T-helper 2 cell treated with Interferon-gamma antibody and Interleukin-4, amounts not matched to agents 100 ng/mL and 5 ng/mL, for 36 hours (primary cell): ENCODE data around the gene MLPH. TPM values are rescaled to one million over a fixed set of nuclear protein-coding genes. Genes with fewer than 3 reads are reported as not detected.
"Not testable (repeated sequence)": the region's sequence is repeated elsewhere in the genome, so short reads cannot be mapped to it uniquely, and the experiment has no call there.

Source experiments
- intact Hi-C: fragments of 100-400 bp; cut with micrococcal nuclease; formaldehyde crosslinking; loops from one replicate; pipeline ENCODE4 v1.15.1; 2023
- total RNA-seq: library from RNA; stranded (reverse); gene quantifications from 2 replicates; pipeline ENCODE4 v1.2.3, GENCODE V29; 2022

Gene MLPH
- total RNA-seq, 1 donor from 2014 or later: not detected

DNA sequence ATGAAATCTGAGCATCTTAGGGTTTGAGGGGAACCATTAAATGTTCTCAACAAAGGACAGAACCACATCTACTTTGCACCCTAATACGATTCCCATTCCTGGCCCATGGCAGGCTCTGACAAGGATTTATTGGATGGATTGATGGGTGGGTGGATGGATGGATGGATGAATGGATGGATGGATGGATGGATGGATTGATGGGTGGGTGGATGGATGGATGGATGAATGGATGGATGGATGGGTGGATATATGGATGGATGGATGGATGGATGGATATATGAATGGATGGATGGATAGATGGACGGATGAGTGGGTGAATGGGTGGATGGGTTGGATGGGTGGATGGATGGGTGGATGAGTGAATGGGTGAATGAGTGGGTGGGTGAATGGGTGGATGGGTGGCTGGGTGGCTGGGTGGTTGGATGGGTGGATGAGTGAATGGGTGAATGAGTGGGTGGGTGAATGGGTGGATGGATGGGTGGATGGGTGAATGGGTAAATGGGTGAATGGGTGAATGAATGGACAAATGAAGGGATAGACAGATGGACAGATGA, 29.6 kb upstream of the MLPH start:
- intact Hi-C loops: no loop called here

- intact Hi-C loops: no loop called here
Measured at GRCh38 chr2:237458519-237458918, 28.5 kb upstream of the MLPH start.

- intact Hi-C loops: no loop called here
Measured at GRCh38 chr2:237459226-237459625, 27.8 kb upstream of the MLPH start.

- intact Hi-C loops: no loop called here
Measured at GRCh38 chr2:237459741-237460174, 27.3 kb upstream of the MLPH start.

DNA sequence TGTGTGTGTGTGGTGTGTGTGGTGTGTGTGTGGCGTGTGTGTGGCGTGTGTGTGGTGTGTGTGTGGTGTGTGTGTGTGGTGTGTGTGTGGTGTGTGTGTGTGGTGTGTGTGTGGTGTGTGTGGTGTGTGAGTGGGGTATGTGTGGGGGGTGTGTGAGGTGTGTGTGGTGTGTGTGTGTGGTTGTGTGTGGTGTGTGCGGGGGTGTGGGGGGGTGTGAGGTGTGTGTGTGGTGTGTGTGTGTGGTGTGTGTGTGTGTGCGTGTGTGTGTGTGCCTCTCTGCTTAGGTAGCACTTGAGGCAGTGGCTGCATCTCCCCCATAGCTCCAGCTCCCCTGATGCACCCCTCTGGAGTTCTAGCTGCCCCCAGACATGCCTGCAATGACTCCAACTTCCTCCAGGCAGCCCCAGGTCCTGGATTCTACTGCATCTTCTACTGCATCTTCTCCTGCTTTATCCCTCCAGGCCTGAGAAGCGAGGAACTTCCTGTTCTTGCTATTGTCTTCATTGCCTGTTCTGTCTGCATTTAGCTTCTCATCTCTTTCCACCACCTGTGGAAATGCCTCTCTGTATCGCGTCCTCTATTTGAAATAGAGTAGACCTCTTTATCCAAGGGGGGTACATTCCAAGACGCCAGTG, 22.2 kb upstream of the MLPH start:
- intact Hi-C loops: no loop called here

DNA sequence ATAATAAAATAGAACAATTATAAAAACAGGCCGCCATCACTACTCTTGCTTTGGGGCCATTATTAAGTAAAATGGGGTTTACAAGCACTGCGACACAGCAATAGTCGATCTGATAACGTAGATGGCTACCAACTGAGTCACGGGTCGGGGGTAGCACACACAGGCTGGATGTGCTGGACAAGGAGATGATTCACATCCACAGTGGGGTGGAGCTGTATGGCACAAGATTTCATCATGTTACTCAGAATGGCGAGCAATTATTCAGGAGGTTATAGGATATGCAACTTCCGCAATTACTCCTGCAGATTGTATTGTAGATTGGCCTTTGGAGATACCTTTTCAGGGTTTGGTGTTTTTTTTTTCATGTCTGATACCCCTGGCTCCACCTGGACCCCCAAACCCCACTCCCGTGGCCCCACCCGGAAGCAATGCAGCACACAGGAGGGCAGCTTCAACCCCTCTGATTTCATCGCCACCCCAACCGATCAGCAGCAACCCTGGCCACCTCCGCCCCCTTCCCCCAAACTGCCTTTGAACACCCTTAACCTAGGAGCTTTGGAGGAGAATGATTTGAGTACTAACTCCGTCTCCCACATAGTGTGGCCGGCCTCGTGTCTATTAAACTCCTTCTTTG, 21.4 kb upstream of the MLPH start:
- intact Hi-C loops: no loop called here

- intact Hi-C loops: no loop called here
Measured at GRCh38 chr2:237466211-237466610, 20.8 kb upstream of the MLPH start.

DNA sequence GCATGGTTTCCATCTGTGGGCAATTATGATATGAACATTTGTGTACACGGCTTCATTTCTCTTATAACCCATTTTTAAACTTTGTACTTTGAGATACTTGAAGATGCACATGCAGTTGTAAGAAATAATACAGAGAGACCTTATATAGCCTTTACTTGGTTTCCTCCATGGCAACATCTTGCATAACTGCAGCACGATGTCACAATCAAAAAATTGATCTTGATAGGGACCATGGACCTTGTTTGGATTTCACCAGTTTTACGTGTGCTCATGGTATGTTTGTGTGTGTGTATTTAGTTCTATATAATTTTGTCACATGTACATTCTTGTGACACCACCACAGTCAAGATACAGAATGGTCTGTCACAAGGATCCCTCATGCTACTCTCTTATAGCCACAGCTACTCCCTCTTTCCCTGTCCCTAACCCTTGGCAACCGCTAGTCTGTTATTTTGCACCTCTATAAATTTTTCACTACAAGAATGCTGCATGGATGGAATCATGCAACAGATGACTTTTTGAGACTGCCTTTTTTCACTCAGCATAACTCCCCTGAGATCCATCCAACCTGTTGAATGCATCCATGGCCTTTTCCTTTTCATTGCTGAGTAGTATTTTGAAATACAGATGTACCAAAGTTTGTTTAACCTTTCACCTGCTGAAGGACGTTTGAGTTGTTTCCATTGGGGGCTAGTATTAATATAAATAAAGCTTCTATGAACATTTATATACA, 19.4 kb upstream of the MLPH start:
- intact Hi-C loops: no loop called here

DNA sequence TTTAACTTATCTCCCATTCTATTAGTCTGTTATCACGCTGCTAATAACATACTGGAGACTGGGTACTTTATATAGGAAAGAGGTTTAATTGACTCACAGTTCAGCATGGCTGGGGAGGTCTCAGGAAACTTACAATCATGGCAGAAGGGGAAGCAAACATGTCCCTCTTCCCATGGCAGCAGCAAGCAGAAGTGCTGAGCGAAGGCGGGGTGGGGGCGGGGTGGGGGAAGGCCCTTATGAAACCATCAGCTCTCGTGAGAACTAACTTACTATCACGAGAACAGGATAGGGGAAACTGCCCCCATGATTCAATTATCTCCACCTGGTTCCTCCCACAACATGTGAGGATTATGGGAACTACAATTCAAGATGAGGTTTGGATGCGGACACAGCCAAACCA, 17.6 kb upstream of the MLPH start:
- intact Hi-C loops: not testable (repeated sequence)

- intact Hi-C loops: no loop called here
Measured at GRCh38 chr2:237469849-237470248, 17.2 kb upstream of the MLPH start.

- intact Hi-C loops: no loop called here
Measured at GRCh38 chr2:237470914-237471313, 16.1 kb upstream of the MLPH start.

DNA sequence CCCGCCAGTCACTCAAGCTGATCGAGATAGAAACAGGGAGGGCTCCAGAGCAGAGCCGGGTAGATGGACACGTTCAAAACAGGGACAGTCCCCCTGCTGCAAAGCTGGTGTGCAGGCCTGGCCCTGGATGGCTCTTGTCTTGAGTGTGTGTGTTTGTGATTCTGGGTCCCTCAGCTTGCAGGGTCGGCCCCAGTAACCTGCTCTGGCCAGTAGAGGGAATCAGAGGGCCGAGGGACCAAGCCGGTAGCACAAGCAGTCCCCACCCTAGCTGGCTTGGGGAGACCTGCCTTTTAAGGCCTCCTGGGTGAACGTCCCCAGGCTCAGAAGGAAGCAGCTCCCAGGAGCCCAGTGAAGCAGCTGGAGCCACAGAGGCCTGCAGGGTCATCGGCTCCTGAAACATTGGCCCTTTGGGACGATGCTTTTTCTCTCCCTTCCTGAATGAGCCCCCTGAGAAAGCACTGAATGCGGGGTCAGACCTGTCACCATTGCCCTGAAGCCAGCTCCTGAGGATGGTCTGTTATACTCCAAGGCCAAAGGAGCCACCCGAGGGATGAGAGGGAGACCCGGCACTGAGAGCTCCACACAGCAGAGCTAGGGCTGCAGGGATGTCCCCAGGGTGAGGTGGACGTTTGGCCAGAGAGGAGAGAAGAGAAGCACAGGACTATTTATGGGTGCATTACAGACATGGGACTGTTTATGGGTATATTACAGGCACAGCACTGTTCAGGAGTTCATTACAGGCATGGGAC, 15.4 kb upstream of the MLPH start:
- intact Hi-C loops: no loop called here

GRCh38 chr2:237472187-237472712, 14.8 kb upstream of the MLPH start:
- intact Hi-C loops: no loop called here

- intact Hi-C loops: no loop called here
Measured at GRCh38 chr2:237472909-237473877, 13.9 kb upstream of the MLPH start.

DNA sequence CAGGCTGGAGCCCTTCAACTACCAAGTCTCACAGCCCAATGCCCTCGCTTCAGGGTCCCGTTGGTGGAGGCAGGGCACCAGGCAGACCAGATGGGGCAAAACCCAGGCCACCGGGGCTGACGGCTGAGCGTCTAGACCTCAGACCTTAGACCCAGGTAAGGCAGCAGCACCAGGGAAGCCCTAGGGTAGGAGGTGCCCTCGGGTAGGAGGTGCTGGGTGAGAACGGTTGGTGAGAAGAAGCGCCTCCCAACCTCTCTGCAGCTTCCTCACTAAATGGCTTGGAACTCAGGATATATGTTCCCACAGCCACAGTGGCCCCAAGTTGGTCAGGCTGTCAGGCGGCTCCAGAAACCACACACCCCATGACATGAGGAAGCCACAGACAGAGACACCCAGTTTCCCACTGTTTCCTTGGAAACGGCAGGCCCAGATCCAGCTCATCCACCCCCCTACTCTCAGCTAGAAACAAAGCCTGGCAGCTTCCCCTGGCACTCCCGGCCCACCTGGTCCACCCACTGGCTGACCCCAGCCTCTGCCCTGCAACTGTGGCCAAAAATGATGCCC, 13.1 kb upstream of the MLPH start:
- intact Hi-C loops: no loop called here

- intact Hi-C loops: no loop called here
Measured at GRCh38 chr2:237474442-237474911, 12.6 kb upstream of the MLPH start.

DNA sequence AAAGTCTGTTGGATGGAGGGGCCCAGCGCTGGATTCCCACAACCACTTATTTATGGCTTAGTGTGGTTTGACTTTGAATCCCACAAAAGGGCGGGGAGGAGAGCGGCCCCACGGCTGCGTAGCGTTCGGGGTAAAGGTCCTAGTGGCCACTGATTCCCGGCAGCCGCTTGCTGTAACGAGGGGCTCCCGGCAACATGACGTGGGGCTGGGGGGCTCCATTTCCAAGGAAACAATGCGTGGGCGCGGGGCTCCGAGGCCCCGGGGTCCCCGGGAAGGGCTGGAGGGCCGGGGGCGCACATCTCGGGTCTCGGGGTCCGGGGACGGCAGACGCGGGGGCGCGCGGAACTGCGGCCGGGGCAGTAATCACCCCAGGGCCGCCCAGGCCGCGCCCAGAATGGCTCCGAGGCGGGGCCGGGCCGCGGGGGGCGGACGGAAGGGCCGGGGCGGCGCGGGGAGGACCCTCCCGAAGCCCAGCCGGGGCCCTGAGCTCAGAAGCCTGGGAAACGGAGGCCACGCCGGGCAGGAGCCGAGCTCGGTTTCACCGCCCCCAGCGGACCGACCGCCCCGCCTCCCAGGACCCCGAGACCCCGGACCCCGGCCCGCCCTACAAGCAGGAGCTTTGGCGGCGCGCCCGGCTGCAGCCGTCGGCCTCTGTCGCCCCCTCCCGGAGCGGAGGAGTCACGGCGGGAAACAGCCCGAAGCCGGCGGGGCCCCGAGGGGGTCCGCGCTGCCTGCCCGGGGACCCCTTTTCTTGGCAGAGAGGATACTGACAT, 11.9 kb upstream of the MLPH start:
- intact Hi-C loops: loop anchor here (1.0 kb wide), 2 partner anchors 54 to 321 kb away; no protein-coding TSS in a partner anchor

DNA sequence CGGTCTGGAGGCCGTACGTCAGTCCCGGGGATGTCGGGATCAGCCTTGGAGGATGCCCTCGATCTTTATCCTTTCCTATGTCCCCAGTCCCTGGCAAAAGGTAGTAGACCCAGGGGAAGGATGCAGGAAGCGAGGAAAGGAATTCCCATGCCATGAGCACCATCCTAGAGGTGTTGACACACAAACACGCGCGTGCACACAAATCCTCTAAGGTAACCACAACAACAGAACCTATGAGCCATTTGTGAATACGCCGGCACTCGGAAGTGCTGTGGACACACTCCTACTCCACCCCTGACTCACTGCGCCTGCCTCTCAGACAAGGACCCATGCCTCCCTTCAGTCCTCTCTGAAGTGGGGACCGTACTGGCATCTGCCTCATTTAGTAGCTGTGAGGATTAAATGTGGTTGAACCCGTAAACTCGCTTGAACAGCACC, 11.3 kb upstream of the MLPH start:
- intact Hi-C loops: loop anchor here (1.0 kb wide), 2 partner anchors 54 to 321 kb away; no protein-coding TSS in a partner anchor

DNA sequence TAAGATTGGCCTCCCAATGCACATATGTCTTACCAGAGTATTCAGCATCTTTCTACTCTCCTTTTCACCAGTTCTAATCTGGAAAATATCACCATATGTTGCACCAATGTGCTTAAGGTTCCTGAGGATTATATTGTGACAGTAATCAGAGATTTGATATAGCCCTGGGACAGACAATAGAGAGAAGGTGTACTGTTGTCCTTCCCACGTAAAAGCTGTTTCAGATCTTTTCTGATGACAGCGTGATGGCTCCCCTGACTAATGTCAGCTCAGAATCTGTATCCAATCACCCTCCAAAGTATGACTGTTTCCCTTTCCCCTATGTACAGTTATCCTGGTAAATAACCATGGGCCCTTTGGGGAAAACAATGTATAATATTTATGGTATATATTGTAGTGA, 9.0 kb upstream of the MLPH start:
- intact Hi-C loops: no loop called here
